Smooth muscle cell of the brain vasculature (primary cell): ENCODE results near the gene PLXDC2.

ENCODE experiments used
- DNase-seq: peaks from one replicate; pipeline ENCODE4 v3.0.0-alpha.2; 2012; ENCODE audit warnings: low read depth, low spot score

The PLXDC2 gene

DNA sequence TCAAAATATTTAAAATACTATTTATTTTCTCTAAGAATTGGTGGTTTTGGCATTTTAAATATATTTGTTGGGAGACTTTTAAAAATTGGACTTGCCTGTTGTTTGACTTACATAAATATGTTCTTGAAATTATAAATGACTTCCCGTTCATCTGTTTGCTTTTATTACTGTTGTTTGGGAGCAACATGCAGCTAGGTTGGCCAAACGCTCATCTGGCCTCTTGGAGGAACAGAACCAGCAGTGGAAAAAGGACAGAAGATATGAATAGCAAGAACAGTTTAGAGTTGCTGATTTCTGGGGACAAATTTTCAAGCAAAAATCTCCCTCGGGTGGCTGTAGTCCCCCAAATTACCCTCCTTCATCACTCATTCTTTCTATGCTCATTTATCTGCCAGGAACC lies 41.6 kb downstream of the PLXDC2 start:
- DNase-seq, result no peak

GRCh38 chr10:19860107-19860506 lies 43.9 kb downstream of the PLXDC2 start:
- DNase-seq, result no peak

GRCh38 chr10:19862811-19863515 lies 46.7 kb downstream of the PLXDC2 start:
- DNase-seq, result no peak

- no peak for DNase-seq
These were observed 49.4 kb downstream of the PLXDC2 start for GRCh38 chr10:19865676-19866075.

DNA sequence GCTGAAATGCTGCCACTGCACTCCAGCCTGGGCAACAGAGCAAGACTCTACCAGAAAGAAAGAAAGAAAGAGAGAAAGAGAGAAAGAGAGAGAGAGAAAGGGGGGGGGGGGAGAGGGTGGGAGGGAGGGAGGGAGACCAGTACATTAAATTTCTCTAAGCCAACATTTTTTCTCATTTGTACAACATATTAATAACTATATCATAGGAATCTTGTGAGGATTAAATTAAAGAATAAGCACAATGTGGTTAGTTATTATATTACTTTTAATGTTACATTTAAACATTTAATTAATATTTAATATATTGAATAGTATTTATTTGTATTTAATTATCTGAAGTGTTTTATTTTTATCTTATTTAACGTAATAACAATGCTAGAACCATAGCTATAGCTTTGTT lies 53.1 kb downstream of the PLXDC2 start:
- no peak for DNase-seq

DNA sequence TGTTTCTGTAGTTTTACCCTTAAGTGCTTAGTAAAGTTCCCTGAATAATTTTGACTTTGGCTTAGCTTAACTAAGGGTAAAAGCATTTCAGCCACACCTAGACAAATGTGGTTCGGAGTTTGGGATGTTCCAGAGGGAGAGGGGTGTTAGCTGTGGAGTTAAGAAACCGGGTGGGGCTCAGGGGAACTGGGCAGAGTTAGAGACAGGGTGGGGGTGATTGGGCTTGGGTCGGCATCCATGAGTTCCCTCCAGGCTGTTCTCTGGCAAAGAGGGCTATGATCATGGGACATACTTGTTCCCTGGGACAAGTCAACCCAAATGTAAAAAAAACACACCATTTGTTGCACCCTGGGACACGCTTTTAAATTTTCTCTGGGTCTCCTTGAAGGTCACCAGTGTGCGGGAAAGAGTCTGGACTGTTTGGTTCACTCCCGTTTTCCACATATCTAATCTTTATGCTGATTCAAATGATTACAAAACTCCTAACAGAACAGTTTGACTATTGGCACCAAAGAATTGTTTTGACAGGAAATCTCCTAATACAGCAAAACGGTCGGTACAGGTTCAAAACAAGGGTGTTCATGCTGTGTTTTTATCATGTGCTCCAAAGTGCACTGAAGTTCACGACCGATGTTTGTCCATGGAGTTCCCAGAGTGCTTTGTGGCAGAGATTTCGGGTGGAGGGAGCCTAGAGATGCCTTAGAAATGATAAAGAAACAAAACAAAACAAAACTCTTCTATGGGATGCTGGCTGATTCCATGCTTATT lies 56.5 kb downstream of the PLXDC2 start:
- DNase-seq, result no peak

GRCh38 chr10:19874190-19874589 lies 58.0 kb downstream of the PLXDC2 start:
- DNase-seq, result no peak

DNA sequence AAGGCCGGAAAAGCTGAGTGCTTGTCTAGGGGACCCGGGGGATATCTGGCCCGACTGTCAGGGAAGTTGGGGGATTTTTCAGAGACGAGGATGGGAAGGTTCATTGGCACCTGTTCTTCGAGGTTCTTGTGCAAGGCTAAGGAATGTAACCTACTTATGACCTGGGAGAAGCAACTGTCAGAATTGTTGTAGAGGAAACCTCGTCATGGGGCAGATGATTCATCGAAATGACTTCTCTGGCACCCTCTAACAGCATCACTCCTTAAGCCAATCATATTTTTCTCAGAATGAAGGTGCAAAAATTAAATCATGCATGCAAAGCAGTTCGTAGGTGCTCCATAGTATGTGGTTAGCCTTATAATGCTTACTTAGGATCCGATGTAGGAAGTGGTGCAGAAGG lies 58.6 kb downstream of the PLXDC2 start:
- no peak for DNase-seq

DNA sequence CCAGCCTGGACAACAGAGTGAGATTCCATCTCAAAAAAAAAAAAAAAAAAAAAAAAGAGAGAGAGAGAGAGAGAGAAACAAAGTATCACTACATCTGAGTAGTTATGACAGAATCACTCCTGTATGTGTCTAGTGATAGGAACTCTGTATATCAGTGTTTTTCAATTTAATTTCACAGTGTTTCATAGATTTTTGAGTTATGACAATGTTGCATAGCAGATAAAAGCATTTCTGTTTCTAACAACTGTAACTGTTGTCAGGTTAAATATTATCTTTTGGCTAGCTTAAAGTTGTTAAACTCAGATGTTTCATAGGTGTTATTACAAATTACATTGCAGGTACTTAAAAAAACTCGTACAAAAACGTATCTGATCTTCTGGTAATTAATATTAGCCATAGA lies 60.3 kb downstream of the PLXDC2 start:
- no peak for DNase-seq

GRCh38 chr10:19877466-19878255 lies 61.4 kb downstream of the PLXDC2 start:
- DNase-seq, result no peak

DNA sequence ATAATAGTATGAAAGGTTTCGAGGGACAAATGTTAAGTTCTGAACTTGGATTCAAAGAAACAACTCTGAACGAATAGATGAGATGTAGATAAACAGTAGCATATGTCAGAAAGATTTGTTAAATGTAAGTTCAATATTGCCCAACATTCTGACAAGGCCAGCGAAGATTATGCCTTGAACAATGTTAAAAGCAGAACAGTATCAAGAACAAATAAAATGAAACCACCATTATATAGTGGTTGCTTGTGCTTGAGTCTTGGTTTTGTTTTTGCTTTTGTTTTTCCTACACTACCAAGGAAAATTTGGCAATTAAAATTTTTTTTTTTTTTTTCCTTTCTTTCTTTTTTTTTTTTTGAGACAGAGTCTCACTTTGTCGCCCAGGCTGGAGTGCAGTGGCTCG lies 66.4 kb downstream of the PLXDC2 start:
- DNase-seq, result no peak

- no peak for DNase-seq
These were observed 71.9 kb downstream of the PLXDC2 start for GRCh38 chr10:19888061-19888660.

GRCh38 chr10:19889256-19889655 lies 73.0 kb downstream of the PLXDC2 start:
- DNase-seq, result no peak

DNA sequence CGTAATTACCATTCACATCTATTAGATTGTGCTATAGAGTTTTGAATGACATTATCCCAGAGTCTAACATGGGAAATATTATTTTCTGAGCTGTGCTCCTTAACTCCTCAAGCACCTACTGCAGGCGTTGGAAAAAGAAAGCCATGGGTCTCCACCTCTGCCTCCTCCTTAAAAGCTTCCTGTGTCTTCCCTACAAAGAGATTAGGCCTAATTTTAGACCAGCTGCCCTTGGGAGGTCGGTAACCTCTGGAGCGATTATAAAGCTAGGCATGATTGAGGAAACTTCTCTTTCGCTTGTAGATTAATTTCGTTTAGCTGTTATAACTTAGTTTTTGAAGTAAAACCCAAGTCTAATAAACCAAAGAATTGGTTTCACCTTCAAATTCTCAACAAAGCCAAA lies 75.2 kb downstream of the PLXDC2 start:
- no peak for DNase-seq

DNA sequence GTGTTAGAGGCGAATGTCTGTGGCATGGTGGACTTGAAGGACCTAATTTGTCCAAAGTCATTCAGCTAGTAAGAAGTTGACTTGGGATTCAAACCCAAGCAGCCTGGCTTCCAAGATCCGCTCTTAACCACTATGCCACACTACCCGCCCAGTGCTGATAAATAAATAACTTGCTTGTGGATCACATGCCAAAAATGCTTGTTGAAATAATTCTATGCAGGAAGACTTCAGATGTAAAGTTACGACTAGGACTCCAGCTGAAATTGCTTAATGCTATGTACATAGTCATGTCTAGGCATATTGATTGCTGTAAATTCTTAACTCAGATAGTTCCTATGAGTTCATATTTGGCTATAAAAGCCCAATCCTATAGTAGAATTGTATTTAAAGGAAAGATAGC lies 76.0 kb downstream of the PLXDC2 start:
- no peak for DNase-seq

GRCh38 chr10:19892677-19893076 lies 76.4 kb downstream of the PLXDC2 start:
- no peak for DNase-seq

GRCh38 chr10:19895500-19895899 lies 79.3 kb downstream of the PLXDC2 start:
- DNase-seq, result no peak

- no peak for DNase-seq
These were observed 86.2 kb downstream of the PLXDC2 start for GRCh38 chr10:19902456-19902855.

GRCh38 chr10:19904202-19904661 lies 88.0 kb downstream of the PLXDC2 start:
- peak; percentile 72 for DNase-seq

GRCh38 chr10:19906108-19906791 lies 90.0 kb downstream of the PLXDC2 start:
- DNase-seq, result no peak

DNA sequence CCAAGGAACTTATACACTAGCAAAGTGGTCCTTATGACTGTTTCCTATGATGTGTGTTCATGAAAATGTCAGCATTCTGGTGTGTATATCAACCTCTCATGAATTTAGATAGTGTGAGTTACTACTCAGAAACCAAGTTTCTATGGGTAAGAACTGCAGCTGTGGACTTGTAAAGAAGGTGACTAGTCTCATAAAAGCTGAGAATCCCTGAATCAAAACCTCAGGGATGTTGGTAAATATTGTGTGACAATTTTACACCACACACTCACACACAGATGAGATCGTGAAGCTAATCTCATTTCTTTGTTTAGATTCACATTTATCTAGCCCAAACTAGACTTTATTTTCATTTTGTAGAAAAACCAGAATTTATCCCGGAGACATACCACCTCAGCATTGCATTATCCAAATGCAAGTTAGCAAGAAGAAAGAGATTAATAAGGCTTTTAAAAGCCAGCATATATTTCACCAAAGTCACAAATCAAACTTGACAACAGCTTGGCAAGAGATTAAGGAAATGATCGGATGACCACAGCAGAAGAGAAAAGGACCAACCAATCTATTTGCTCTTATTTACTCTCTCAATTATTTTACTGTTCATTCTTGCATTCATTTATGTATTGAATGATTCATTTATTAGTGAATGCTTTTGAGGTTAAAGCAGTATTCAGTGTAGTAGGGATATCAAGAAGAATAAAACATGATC lies 92.9 kb downstream of the PLXDC2 start:
- no peak for DNase-seq
